GM23248 (cell line): Measurements from ENCODE around the gene NKX1-1. TPM values are rescaled to one million over a fixed set of nuclear protein-coding genes. Genes with fewer than 3 reads are reported as not detected.
"Not testable (repeated sequence)": the region's sequence is repeated elsewhere in the genome, so short reads cannot be mapped to it uniquely, and the experiment has no call there.

ENCODE experiments used
- DNase-seq: peaks from one replicate; pipeline ENCODE4 v3.0.0-alpha.2; 2015
- H2AFZ ChIP-seq: fragments of 200-600 bp; sonication (generic); 2 replicates; pipeline ENCODE4 v1.6.1; 2016; ENCODE audit warnings: antibody characterized with exemption
- H3F3A ChIP-seq: fragments of 200-600 bp; sonication (generic); 2 replicates; pipeline ENCODE4 v1.6.1; 2016; ENCODE audit warnings: mild to moderate bottlenecking, antibody characterized with exemption, mixed run types; ENCODE audit not compliant: insufficient read depth
- H3K27ac ChIP-seq: fragments of 200-600 bp; sonication (generic); 2 replicates; pipeline ENCODE4 v1.5.1; 2016; ENCODE audit warnings: mild to moderate bottlenecking
- H3K27me3 ChIP-seq: fragments of 200-600 bp; sonication (generic); replicated peaks from 2 replicates; pipeline ENCODE4 v1.6.1; 2016; ENCODE audit warnings: mild to moderate bottlenecking; ENCODE audit not compliant: insufficient read depth
- H3K36me3 ChIP-seq: fragments of 200-600 bp; sonication (generic); 2 replicates; pipeline ENCODE4 v1.6.1; 2016; ENCODE audit warnings: low read depth, mild to moderate bottlenecking
- H3K4me1 ChIP-seq: fragments of 200-600 bp; sonication (generic); 2 replicates; pipeline ENCODE4 v1.6.1; 2016; ENCODE audit warnings: mild to moderate bottlenecking; ENCODE audit not compliant: insufficient read depth
- H3K4me2 ChIP-seq: fragments of 200-600 bp; sonication (generic); one replicate; pipeline ENCODE4 v1.6.1; 2016; ENCODE audit warnings: mild to moderate bottlenecking; ENCODE audit not compliant: unreplicated experiment
- H3K4me3 ChIP-seq: fragments of 200-600 bp; sonication (generic); 2 replicates; pipeline ENCODE4 v1.5.1; 2016; ENCODE audit warnings: mild to moderate bottlenecking
- H3K79me2 ChIP-seq: fragments of 200-600 bp; sonication (generic); 2 replicates; pipeline ENCODE4 v1.6.1; 2016; ENCODE audit warnings: mild to moderate bottlenecking; ENCODE audit not compliant: insufficient read depth
- H3K9ac ChIP-seq: fragments of 200-600 bp; sonication (generic); 2 replicates; pipeline ENCODE4 v1.6.1; 2016; ENCODE audit warnings: mild to moderate bottlenecking
- H3K9me2 ChIP-seq: fragments of 200-600 bp; sonication (generic); 2 replicates; pipeline ENCODE4 v1.6.1; 2016; ENCODE audit warnings: mixed run types, mild to moderate bottlenecking, moderate library complexity; ENCODE audit not compliant: insufficient read depth
- H3K9me3 ChIP-seq: fragments of 200-600 bp; sonication (generic); one replicate; pipeline ENCODE4 v1.6.1; 2017; ENCODE audit warnings: low read depth
- H4K20me1 ChIP-seq: fragments of 200-600 bp; sonication (generic); 2 replicates; pipeline ENCODE4 v1.6.0; 2016; ENCODE audit not compliant: insufficient read depth
- EZH2 ChIP-seq: fragments of 200-600 bp; sonication (generic); IDR thresholded peaks from 2 replicates; pipeline ENCODE4 v1.6.1; 2018; ENCODE audit warnings: antibody characterized with exemption, mild to moderate bottlenecking; ENCODE audit not compliant: insufficient read depth, poor library complexity, severe bottlenecking
- EZH2phosphoT487 ChIP-seq: fragments of 200-600 bp; sonication (generic); IDR thresholded peaks from 2 replicates; pipeline ENCODE4 v1.6.1; 2018; ENCODE audit warnings: antibody characterized with exemption, moderate library complexity, mild to moderate bottlenecking, low read depth; ENCODE audit not compliant: insufficient read depth
- WGBS, 2 experiments: methylation state at CpG; one replicate each; pipeline ENCODE4 v1.1.6; 2015 to 2017; ENCODE audit warnings: low lambda C conversion rate in 2 of 2, low coverage in 1 of 2; ENCODE audit errors: missing lambda C conversion rate in 2 of 2; 5-methylcytosine and 5-hydroxymethylcytosine counted together
- in situ Hi-C: fragments of 300-500 bp; cut with MboI; formaldehyde crosslinking; loops from 2 replicates; pipeline ENCODE4 v1.15.0; 2020
- polyA plus RNA-seq: library from polyadenylated mRNA; unstranded; fragments of >200 nt; fragmentation: Nextera tagmentation; extraction: Ambion mirVana; gene quantifications from 2 replicates; pipeline ENCODE4 v1.2.1, GENCODE V29; 2016
- total RNA-seq: library from RNA; depleted of rRNA; stranded (reverse); fragments of >200 nt; shearing (Covaris generic); gene quantifications from 2 replicates; pipeline ENCODE4 v1.2.3, GENCODE V29; 2014

NKX1-1 gene
- total and polyA plus RNA-seq, 2 experiments from 2014 or later: not detected

DNA sequence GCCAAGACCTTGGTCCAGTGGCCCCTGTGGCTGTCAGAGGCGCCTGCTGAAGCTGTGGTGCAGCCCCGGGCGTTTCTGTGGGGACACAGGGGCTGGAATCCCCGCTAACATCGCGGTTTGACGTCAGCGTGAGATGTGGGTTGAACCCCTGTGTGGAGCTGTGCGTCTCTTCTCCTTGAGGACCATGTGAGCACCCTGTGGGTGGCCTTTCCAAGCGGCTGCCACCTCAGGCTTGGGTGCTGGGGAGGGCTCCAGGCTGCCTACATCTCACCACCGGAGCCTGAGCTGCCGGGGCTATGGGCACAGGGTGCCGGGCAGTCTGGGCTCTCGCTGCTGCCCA is 31.6 kb downstream of the NKX1-1 start:
- no peaks in the 10 kb centered on the region for H3F3A ChIP-seq
- H3K79me2 ChIP-seq: no peaks in the 10 kb centered on the region
- DNase-seq: no peak
- H3K4me3 ChIP-seq: no peak overlapping the region
- H3K9me3 ChIP-seq: no peaks in the 10 kb centered on the region
- no peaks in the 10 kb centered on the region for H3K4me1 ChIP-seq
- no peak overlapping the region for H3K9ac ChIP-seq
- H4K20me1 ChIP-seq: no peaks in the 10 kb centered on the region
- no peak for TF ChIP-seq EZH2
- no peak for TF ChIP-seq EZH2phosphoT487
- no peaks in the 10 kb centered on the region for H3K36me3 ChIP-seq
- WGBS, 2 experiments: 88 to 94% methylated on average over 11 to 14 of the region's 14 CpGs
- no peak overlapping the region for H3K4me2 ChIP-seq
- no peak overlapping the region for H3K27ac ChIP-seq
- H3K9me2 ChIP-seq: no peaks in the 10 kb centered on the region
- in situ Hi-C loops: no loop called here
- H3K27me3 ChIP-seq: no peaks in the 10 kb centered on the region
- H2AFZ ChIP-seq: no peak overlapping the region

GRCh38 chr4:1373892-1374705 is 32.1 kb downstream of the NKX1-1 start:
- Histone ChIP-seq H3K4me1 (no peaks in the 10 kb centered on the region), H3F3A (no peaks in the 10 kb centered on the region), H3K4me3 (no peak overlapping the region), H3K36me3 (no peaks in the 10 kb centered on the region), H3K27me3 (no peaks in the 10 kb centered on the region), H3K9me3 (no peaks in the 10 kb centered on the region), H3K9me2 (no peaks in the 10 kb centered on the region), H3K9ac (no peak overlapping the region), H3K79me2 (no peaks in the 10 kb centered on the region), H4K20me1 (no peaks in the 10 kb centered on the region), H3K27ac (no peak overlapping the region), H3K4me2 (no peak overlapping the region), H2AFZ (no peak overlapping the region)
- in situ Hi-C loops: no loop called here
- DNase-seq: no peak
- 88 to 89% methylated on average over 39 to 42 of the region's 42 CpGs for WGBS, 2 experiments
- TF ChIP-seq EZH2: no peak
- TF ChIP-seq EZH2phosphoT487: no peak

DNA sequence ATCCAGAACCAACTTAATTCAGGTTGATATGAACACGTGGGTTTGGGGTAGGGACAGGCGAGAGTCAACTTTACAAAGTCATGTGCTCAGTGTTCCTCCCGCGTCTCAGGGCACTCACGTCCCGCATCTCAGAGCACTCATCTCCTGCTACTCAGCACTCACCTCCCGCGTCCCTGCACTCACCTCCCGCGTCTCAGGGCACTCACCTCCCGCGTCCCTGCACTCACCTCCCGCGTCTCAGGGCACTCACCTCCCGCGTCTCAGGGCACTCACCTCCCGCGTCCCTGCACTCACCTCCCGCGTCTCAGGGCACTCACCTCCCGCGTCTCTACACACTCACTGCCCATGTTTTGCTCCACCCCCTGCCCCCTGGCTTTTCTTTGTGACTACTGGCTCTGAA is 33.7 kb downstream of the NKX1-1 start:
- H3F3A ChIP-seq, H3K36me3 ChIP-seq, DNase-seq, H3K4me3 ChIP-seq, H3K27me3 ChIP-seq, H3K27ac ChIP-seq, H2AFZ ChIP-seq, H3K79me2 ChIP-seq, H4K20me1 ChIP-seq, H3K9ac ChIP-seq, H3K9me3 ChIP-seq, H3K4me1 ChIP-seq, in situ Hi-C loops, H3K9me2 ChIP-seq, H3K4me2 ChIP-seq: not testable (repeated sequence)
- WGBS, 2 experiments: 92 to 93% methylated on average over 3 to 22 of the region's 22 CpGs

GRCh38 chr4:1371176-1372165 is 34.8 kb downstream of the NKX1-1 start:
- Histone ChIP-seq H3K9me2 (no peaks in the 10 kb centered on the region), H2AFZ (no peak overlapping the region), H3K9me3 (no peaks in the 10 kb centered on the region), H3K27ac (no peak overlapping the region), H3K36me3 (no peaks in the 10 kb centered on the region), H3K27me3 (no peaks in the 10 kb centered on the region), H3K4me3 (no peak overlapping the region), H3K4me2 (no peak overlapping the region), H3K79me2 (no peaks in the 10 kb centered on the region), H3F3A (no peaks in the 10 kb centered on the region), H3K4me1 (no peaks in the 10 kb centered on the region), H4K20me1 (no peaks in the 10 kb centered on the region), H3K9ac (no peak overlapping the region)
- DNase-seq: no peak
- in situ Hi-C loops: no loop called here
- 93 to 94% methylated on average over 27 to 28 of the region's 28 CpGs for WGBS, 2 experiments
- no peak for TF ChIP-seq EZH2phosphoT487
- TF ChIP-seq EZH2: no peak
